Measurements from ENCODE around the gene RFX2. TPM values are rescaled to one million over a fixed set of nuclear protein-coding genes. Genes with fewer than 3 reads are reported as not detected.
A peak's percentile ranks its signal among the peaks of the same experiment; 100 is the strongest.

RFX2 gene
- total and polyA plus RNA-seq, 9 of the 15 experiments (the other 6 are each of a cell fraction or from before 2014, with no cell fraction given) = 3.6 to 18.7 (median 8.7) TPM

- FAIRE-seq (no peak), DNase-seq (ENCODE audit: extremely low read depth in 1 of 4, low spot score in 3 of 4) (no peak), ATAC-seq (peak; percentile 47)
- Histone ChIP-seq H3K9me3 (replicated peaks; ENCODE audit: control insufficient read depth, insufficient read depth, low read depth, low read length) (no peaks in the 10 kb centered on the region), H3K4me3 (no peak overlapping the region), H3K9ac (ENCODE audit: insufficient read depth in 1 of 2, low read depth in 2 of 2, low read length in 2 of 2) (peak overlapping the region in 1 of 2 experiments; percentile 71; a peak in 2 of 4 replicates), H3K27me3 (ENCODE audit: control insufficient read depth in 2 of 2, insufficient read depth in 2 of 2, low read length in 2 of 2) (no peaks in the 10 kb centered on the region), H3K79me2 (ENCODE audit: control insufficient read depth, insufficient read depth, low read length) (no peaks in the 10 kb centered on the region), H3K4me1 (replicated peaks in 1 of 2; ENCODE audit: control insufficient read depth in 2 of 2, insufficient read depth in 2 of 2, low read length in 2 of 2) (peaks cover 0 to 20% of the 10 kb centered on the region in 2 experiments; a peak in 2 of 5 replicates), H3K9me1 (ENCODE audit: control insufficient read depth, insufficient read depth, low read length) (peaks cover 2% of the 10 kb centered on the region), H2AFZ (ENCODE audit: low read depth, low read length) (no peak overlapping the region), H3K27ac (ENCODE audit: extremely low read depth, low read depth, low read length) (no peak overlapping the region), H3K36me3 (ENCODE audit: control insufficient read depth, insufficient read depth, low read length) (no peaks in the 10 kb centered on the region; the same call in 2 of the 3 replicates), H4K20me1 (replicated peaks; ENCODE audit: control insufficient read depth, insufficient read depth, low read length) (peaks cover 4% of the 10 kb centered on the region; the same call in 1 of the 2 replicates), H3K4me2 (ENCODE audit: insufficient read depth, low read length) (peak overlapping the region; percentile 7; the same call in 1 of the 2 replicates)
- no TSS peak for BruUV-seq (replicated peaks)
- ChIA-PET POLR2A (interaction anchor here (0.6 to 1.0 kb wide), 5 partner anchors 12 to 194 kb away, joined by 3 read pairs; no protein-coding TSS in a partner anchor), CTCF (ENCODE audit: low intra/inter-chr PET ratio) (interaction anchor here (0.5 to 4.0 kb wide), 6 partner anchors 19 to 249 kb away, joined by 3 to 32 read pairs (median 15); partner anchors contain the start of gene NRTN)
- 38% methylated on average over 11 of the region's 16 CpGs for WGBS (ENCODE audit: insufficient coverage, low coverage, missing lambda C conversion rate)
- in situ Hi-C loops (cut with MboI) (loop anchor here (5.0 kb wide), 1 partner anchor 220 kb away; no protein-coding TSS in a partner anchor), intact Hi-C loops (cut with micrococcal nuclease) (loop anchor here (1.0 to 5.0 kb wide), 2 partner anchors 35 to 220 kb away; no protein-coding TSS in a partner anchor)
- no peak for TF ChIP-seq BRCA1 (IDR thresholded peaks at IDR 0.05)
- no peak for TF ChIP-seq BRCA1 (CRISPR knock-in tag; IDR thresholded peaks at IDR 0.05)
- TF ChIP-seq, protein P1, sequence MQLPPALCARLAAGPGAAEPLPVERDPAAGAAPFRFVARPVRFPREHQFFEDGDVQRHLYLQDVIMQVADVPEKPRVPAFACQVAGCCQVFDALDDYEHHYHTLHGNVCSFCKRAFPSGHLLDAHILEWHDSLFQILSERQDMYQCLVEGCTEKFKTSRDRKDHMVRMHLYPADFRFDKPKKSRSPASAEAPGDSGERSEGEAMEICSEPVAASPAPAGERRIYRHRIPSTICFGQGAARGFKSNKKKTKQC (CRISPR knock-in tag; IDR thresholded peaks at IDR 0.05) = 0 out of 2 replicates have a peak, but pooled peaks have one; percentile 34
- peak in 1 of 3 experiments; percentile 41; a peak in 1 of 6 replicates for TF ChIP-seq CTCF (IDR thresholded peaks at IDR 0.05 in 2 of 3, conservative IDR thresholded peaks at IDR 0.05 in 1 of 3; ENCODE audit: insufficient read depth in 2 of 3, low read depth in 1 of 3, low read length in 3 of 3)
- TF ChIP-seq, protein P2, sequence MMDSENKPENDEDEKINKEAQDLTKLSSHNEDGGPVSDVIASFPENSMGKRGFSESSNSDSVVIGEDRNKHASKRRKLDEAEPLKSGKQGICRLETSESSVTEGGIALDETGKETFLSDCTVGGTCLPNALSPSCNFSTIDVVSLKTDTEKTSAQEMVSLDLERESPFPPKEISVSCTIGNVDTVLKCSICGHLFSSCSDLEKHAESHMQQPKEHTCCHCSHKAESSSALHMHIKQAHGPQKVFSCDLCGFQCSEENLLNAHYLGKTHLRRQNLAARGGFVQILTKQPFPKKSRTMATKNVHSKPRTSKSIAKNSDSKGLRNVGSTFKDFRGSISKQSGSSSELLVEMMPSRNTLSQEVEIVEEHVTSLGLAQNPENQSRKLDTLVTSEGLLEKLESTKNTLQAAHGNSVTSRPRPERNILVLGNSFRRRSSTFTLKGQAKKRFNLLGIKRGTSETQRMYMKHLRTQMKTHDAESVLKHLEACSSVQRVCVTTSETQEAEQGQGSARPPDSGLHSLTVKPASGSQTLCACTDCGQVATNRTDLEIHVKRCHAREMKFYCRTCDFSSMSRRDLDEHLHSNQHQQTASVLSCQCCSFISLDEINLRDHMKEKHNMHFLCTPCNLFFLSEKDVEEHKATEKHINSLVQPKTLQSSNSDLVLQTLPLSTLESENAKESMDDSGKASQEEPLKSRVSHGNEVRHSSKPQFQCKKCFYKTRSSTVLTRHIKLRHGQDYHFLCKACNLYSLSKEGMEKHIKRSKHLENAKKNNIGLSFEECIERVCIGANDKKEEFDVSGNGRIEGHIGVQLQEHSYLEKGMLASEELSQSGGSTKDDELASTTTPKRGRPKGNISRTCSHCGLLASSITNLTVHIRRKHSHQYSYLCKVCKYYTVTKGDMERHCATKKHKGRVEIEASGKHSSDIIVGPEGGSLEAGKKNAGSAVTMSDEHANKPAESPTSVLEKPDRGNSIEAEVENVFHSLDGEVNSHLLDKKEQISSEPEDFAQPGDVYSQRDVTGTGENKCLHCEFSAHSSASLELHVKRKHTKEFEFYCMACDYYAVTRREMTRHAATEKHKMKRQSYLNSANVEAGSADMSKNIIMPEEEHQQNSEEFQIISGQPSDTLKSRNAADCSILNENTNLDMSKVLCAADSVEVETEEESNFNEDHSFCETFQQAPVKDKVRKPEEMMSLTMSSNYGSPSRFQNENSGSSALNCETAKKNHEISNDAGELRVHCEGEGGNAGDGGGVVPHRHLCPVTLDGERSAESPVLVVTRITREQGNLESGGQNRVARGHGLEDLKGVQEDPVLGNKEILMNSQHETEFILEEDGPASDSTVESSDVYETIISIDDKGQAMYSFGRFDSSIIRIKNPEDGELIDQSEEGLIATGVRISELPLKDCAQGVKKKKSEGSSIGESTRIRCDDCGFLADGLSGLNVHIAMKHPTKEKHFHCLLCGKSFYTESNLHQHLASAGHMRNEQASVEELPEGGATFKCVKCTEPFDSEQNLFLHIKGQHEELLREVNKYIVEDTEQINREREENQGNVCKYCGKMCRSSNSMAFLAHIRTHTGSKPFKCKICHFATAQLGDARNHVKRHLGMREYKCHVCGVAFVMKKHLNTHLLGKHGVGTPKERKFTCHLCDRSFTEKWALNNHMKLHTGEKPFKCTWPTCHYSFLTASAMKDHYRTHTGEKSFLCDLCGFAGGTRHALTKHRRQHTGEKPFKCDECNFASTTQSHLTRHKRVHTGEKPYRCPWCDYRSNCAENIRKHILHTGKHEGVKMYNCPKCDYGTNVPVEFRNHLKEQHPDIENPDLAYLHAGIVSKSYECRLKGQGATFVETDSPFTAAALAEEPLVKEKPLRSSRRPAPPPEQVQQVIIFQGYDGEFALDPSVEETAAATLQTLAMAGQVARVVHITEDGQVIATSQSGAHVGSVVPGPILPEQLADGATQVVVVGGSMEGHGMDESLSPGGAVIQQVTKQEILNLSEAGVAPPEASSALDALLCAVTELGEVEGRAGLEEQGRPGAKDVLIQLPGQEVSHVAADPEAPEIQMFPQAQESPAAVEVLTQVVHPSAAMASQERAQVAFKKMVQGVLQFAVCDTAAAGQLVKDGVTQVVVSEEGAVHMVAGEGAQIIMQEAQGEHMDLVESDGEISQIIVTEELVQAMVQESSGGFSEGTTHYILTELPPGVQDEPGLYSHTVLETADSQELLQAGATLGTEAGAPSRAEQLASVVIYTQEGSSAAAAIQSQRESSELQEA (IDR thresholded peaks at IDR 0.05; ENCODE audit: low read depth) = 0 out of 2 replicates have a peak, but pooled peaks have one; percentile 3
- peak; percentile 6; the same call in 1 of the 2 replicates for TF ChIP-seq ZBTB7A (IDR thresholded peaks at IDR 0.05; ENCODE audit: borderline replicate concordance, control insufficient read depth, low read depth, low read length)
Measured at GRCh38 chr19:6022570-6023064, 87.7 kb downstream of the RFX2 start.
